Ovary (tissue), 3 donors: Measurements from ENCODE around the gene FBLN2.

Experiments
- CTCF ChIP-seq, 3 donors: fragments of 450-650 bp in 2 of 3; fragments of 200-600 bp in 1 of 3; IDR thresholded peaks; one replicate each; pipeline versions ENCODE4 v1.5.1 to v1.8.0; 2016 to 2022; ENCODE audit warnings: antibody characterized with exemption in 3 of 3, mild to moderate bottlenecking in 1 of 3
- EP300 ChIP-seq: sonication (generic); formaldehyde crosslinking; IDR thresholded peaks from one replicate; pipeline ENCODE4 v1.6.1; 2017; ENCODE audit warnings: antibody characterized with exemption
- POLR2A ChIP-seq: fragments of 450-650 bp; IDR thresholded peaks from one replicate; pipeline ENCODE4 v1.6.1; 2017; ENCODE audit warnings: antibody characterized with exemption, mild to moderate bottlenecking, moderate library complexity
- donor health status: DM: no; HTN: no; CAD: no.

GRCh38 chr3:13505147-13506130, 43.5 kb upstream of the FBLN2 start:
- TF ChIP-seq CTCF (IDR thresholded peaks at IDR 0.05) (no peak), POLR2A (no peak), EP300 (no peak)
